Stomach (tissue), 4 donors: ENCODE measurements around the gene MUC5B.

ENCODE experiments used
- POLR2A ChIP-seq, 4 donors: fragments of 450-650 bp; IDR thresholded peaks; one replicate each; pipeline ENCODE4 v1.6.1; 2016; ENCODE audit warnings: antibody characterized with exemption in 4 of 4, control low read depth in 2 of 4, mild to moderate bottlenecking in 1 of 4, moderate library complexity in 1 of 4
- POLR2AphosphoS5 ChIP-seq, 3 donors: sonication (generic); formaldehyde crosslinking; IDR thresholded peaks; one replicate each; pipeline ENCODE4 v1.6.1; 2016; ENCODE audit warnings: antibody characterized with exemption in 3 of 3
- TF ChIP-seq, protein P1 (sequence below), 7 experiments: fragments of 450-650 bp in 4 of 7; fragments of 200-600 bp in 3 of 7; sonication (generic) in 3 of 7; IDR thresholded peaks; one replicate each; pipeline ENCODE4 v1.5.1; 2016 to 2019; ENCODE audit warnings: antibody characterized with exemption in 7 of 7, control low read depth in 2 of 7, mild to moderate bottlenecking in 1 of 7

DNA sequence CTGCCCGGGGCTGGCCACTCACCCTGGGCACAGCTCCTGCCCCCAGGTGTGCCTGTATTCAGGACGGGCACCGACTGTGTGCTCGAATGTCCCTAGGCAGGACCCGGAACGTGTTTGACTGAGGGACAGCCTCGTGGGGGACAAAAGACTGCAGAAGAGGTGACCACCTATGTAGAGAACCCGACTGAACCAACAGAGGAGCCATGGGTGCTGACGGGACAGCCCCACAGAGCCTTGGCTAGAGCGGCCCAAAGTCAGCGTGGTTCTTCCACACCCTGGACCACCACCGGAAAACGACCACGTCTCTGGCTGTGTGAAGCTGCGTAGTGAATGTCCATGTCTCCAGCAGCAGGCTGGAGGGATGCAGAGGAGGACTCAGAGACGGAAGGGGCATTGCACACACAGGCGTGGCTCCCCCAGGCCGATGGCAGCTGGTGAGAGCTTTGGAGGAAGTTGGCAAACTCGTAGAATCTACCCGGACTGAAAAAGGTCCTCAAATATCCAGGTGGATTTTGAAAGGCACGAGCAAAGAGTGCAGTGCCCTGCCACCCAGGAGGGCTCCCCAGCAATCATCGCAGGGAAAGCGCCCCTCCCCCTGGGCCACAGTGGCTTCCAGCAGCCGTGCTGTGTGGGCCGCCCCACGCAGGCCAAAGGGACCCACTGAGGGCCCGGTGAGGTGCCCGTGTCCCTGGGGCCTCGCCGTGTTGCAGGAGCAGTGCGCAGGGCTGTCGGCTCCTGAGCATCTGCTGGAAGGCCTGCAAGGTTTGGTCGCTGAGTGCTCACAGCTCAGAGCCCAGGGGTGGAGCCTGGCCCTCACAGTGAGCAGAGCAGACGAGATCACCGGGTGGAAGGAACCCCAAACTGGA, 17.5 kb upstream of the MUC5B start:
- TF ChIP-seq, protein P1, sequence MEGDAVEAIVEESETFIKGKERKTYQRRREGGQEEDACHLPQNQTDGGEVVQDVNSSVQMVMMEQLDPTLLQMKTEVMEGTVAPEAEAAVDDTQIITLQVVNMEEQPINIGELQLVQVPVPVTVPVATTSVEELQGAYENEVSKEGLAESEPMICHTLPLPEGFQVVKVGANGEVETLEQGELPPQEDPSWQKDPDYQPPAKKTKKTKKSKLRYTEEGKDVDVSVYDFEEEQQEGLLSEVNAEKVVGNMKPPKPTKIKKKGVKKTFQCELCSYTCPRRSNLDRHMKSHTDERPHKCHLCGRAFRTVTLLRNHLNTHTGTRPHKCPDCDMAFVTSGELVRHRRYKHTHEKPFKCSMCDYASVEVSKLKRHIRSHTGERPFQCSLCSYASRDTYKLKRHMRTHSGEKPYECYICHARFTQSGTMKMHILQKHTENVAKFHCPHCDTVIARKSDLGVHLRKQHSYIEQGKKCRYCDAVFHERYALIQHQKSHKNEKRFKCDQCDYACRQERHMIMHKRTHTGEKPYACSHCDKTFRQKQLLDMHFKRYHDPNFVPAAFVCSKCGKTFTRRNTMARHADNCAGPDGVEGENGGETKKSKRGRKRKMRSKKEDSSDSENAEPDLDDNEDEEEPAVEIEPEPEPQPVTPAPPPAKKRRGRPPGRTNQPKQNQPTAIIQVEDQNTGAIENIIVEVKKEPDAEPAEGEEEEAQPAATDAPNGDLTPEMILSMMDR (IDR thresholded peaks at IDR 0.05): no peak
- no peak for TF ChIP-seq POLR2A (IDR thresholded peaks at IDR 0.05)
- TF ChIP-seq POLR2AphosphoS5 (IDR thresholded peaks at IDR 0.05): no peak
